DOHH2 (cell line): Measurements from ENCODE around the gene SPRR1B.

Experiments
- H3F3A ChIP-seq: fragments of 200-600 bp; sonication (generic), shearing (Covaris generic); 2 replicates; pipeline ENCODE4 v1.6.0; 2016; ENCODE audit warnings: antibody characterized with exemption, mild to moderate bottlenecking; ENCODE audit not compliant: control insufficient read depth, insufficient read depth
- H3K27ac ChIP-seq: fragments of 200-600 bp; sonication (generic); 2 replicates; pipeline ENCODE4 v1.5.1; 2014; ENCODE audit warnings: low read depth, mild to moderate bottlenecking, low read length, moderate library complexity
- H3K27me3 ChIP-seq: fragments of 200-600 bp; sonication (generic); 2 replicates; pipeline ENCODE4 v1.6.1; 2014; ENCODE audit warnings: mild to moderate bottlenecking, low read length, mixed read lengths; ENCODE audit not compliant: control insufficient read depth
- H3K36me3 ChIP-seq: fragments of 200-600 bp; sonication (generic); 2 replicates; pipeline ENCODE4 v1.6.1; 2014; ENCODE audit warnings: mild to moderate bottlenecking, low read length, moderate library complexity, mixed read lengths; ENCODE audit not compliant: control insufficient read depth
- H3K4me1 ChIP-seq: fragments of 200-600 bp; sonication (generic); 2 replicates; pipeline ENCODE4 v1.6.1; 2014; ENCODE audit warnings: mild to moderate bottlenecking, low read length, mixed read lengths; ENCODE audit not compliant: control insufficient read depth
- H3K4me2 ChIP-seq: fragments of 200-600 bp; sonication (generic); 2 replicates; pipeline ENCODE4 v1.6.0; 2014; ENCODE audit warnings: mild to moderate bottlenecking, low read length, moderate library complexity
- H3K4me3 ChIP-seq: fragments of 200-600 bp; sonication (generic); 2 replicates; pipeline ENCODE4 v1.5.1; 2014; ENCODE audit warnings: mild to moderate bottlenecking, low read length, mixed read lengths
- H3K79me2 ChIP-seq: fragments of 200-600 bp; sonication (generic); 2 replicates; pipeline ENCODE4 v1.6.1; 2014; ENCODE audit warnings: mild to moderate bottlenecking, low read length, mixed read lengths; ENCODE audit not compliant: control insufficient read depth
- H3K9me2 ChIP-seq: fragments of 200-600 bp; sonication (generic); replicated peaks from 2 replicates; pipeline ENCODE4 v1.6.1; 2014; ENCODE audit warnings: mild to moderate bottlenecking, low read length, mixed read lengths; ENCODE audit not compliant: control insufficient read depth
- H3K9me3 ChIP-seq: fragments of 200-600 bp; sonication (generic); 2 replicates; pipeline ENCODE4 v1.6.1; 2014; ENCODE audit warnings: antibody characterized with exemption, low read length, mixed read lengths; ENCODE audit not compliant: control insufficient read depth, insufficient read depth
- H4K20me1 ChIP-seq: fragments of 200-600 bp; sonication (generic); 2 replicates; pipeline ENCODE4 v1.6.0; 2014; ENCODE audit warnings: low read depth, mild to moderate bottlenecking, antibody characterized with exemption, low read length, moderate library complexity; ENCODE audit not compliant: control insufficient read depth, insufficient read depth
- CTCF ChIP-seq: fragments of 200-600 bp; sonication (generic); IDR thresholded peaks from one replicate; pipeline ENCODE4 v1.5.1; 2014; ENCODE audit warnings: antibody characterized with exemption, mild to moderate bottlenecking, low read depth, low read length; ENCODE audit not compliant: poor library complexity, severe bottlenecking
- EZH2phosphoT487 ChIP-seq: fragments of 200-600 bp; sonication (generic); IDR thresholded peaks from 2 replicates; pipeline ENCODE4 v1.6.1; 2017; ENCODE audit warnings: borderline replicate concordance, mild to moderate bottlenecking, antibody characterized with exemption, low read length, moderate library complexity, mixed read lengths

The SPRR1B gene

DNA sequence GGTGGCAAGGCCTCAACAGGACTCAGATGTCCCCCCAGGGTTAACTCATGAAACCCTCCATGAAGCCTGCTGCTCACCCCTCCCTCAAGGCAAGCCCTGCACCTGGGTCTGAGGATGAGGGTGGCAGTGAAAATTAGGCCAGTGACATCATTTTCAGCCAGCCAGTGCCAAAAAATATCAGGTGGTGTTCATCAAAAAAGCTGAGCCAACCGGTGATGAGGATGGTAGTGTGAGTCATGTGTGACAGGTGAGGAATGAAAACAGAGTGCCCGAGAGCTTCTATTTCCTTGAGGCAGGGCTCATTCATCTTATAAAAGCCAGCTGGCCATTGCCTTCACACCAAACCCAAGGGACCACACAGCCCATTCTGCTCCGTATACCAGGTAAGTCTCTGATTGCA lies 47.3 kb upstream of the SPRR1B start, which contains the start of gene SPRR1A:
TSS of gene SPRR1A (plus strand) at position 339 of the 400 bp plus-strand sequence. CDS start 1,150 bp downstream, outside the sequence.
- no peaks in the 10 kb centered on the region for H3K27me3 ChIP-seq
- H3K27ac ChIP-seq = no peak within 1 kb of the TSS
- no peaks in the 10 kb centered on the region for H4K20me1 ChIP-seq
- TF ChIP-seq CTCF (no peak), EZH2phosphoT487 (no peak)
- H3K9me3 ChIP-seq = no peaks in the 10 kb centered on the region
- H3K79me2 ChIP-seq = no peaks in the 10 kb centered on the region
- no peak within 1 kb of the TSS for H3K4me2 ChIP-seq
- no peaks in the 10 kb centered on the region for H3K36me3 ChIP-seq
- H3F3A ChIP-seq = no peaks in the 10 kb centered on the region
- no peaks in the 10 kb centered on the region for H3K4me1 ChIP-seq
- no peaks in the 10 kb centered on the region for H3K9me2 ChIP-seq
- no peak within 1 kb of the TSS for H3K4me3 ChIP-seq

- H4K20me1 ChIP-seq = no peaks in the 10 kb centered on the region
- H3K4me2 ChIP-seq = no peak overlapping the region
- no peak overlapping the region for H3K4me3 ChIP-seq
- H3K79me2 ChIP-seq = no peaks in the 10 kb centered on the region
- H3K27me3 ChIP-seq = no peaks in the 10 kb centered on the region
- H3K36me3 ChIP-seq = no peaks in the 10 kb centered on the region
- TF ChIP-seq CTCF = no peak
- TF ChIP-seq EZH2phosphoT487 = no peak
- H3K9me2 ChIP-seq = no peaks in the 10 kb centered on the region
- H3K27ac ChIP-seq = no peak overlapping the region
- H3F3A ChIP-seq = no peaks in the 10 kb centered on the region
- no peaks in the 10 kb centered on the region for H3K4me1 ChIP-seq
- no peaks in the 10 kb centered on the region for H3K9me3 ChIP-seq
Measured at GRCh38 chr1:152986578-152986977, 44.4 kb upstream of the SPRR1B start.

DNA sequence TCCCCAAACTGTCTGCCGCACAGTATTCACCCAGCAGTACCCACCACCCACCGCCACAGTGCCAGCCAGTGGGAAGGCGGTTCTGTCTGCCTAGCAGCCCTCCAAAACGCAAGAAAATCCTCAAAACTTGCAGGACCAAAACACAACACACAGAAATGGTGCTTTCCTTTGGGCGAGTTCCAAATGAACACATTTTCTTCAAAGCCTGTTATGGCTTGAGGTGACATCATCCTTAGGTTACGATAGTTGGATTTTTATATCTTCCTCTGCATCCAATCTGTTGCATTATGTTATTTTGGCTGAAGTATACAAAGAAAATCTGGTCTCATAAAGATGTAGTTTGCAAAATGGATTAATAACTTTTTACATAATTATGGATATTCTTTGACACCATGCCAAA lies 37.8 kb upstream of the SPRR1B start:
- Histone ChIP-seq H3K9me2 (no peaks in the 10 kb centered on the region), H3K36me3 (no peaks in the 10 kb centered on the region), H3F3A (no peaks in the 10 kb centered on the region), H3K27ac (no peak overlapping the region), H3K4me2 (no peak overlapping the region), H3K9me3 (no peaks in the 10 kb centered on the region), H3K27me3 (no peaks in the 10 kb centered on the region), H3K79me2 (no peaks in the 10 kb centered on the region), H3K4me3 (no peak overlapping the region), H4K20me1 (no peaks in the 10 kb centered on the region), H3K4me1 (no peaks in the 10 kb centered on the region)
- no peak for TF ChIP-seq CTCF
- no peak for TF ChIP-seq EZH2phosphoT487
